ENCODE data around the gene ACSM5.
"Not testable (repeated sequence)": the region's sequence is repeated elsewhere in the genome, so short reads cannot be mapped to it uniquely, and the experiment has no call there.

Gene ACSM5

GRCh38 chr16:20404637-20405036, 4.7 kb upstream of the ACSM5 start, which contains the start of gene PDILT:
Gene PDILT, minus strand, starts transcription at chr16:20404737. Its CDS starts 5,437 bp downstream, at chr16:20399300.
- Histone ChIP-seq H3K27me3 (ENCODE audit: control insufficient read depth, insufficient read depth, low read length) (no peaks in the 10 kb centered on the region), H3K9me3 (ENCODE audit: control insufficient read depth, low read length) (no peaks in the 10 kb centered on the region), H3K4me3 (ENCODE audit: low read length) (no peak within 1 kb of the TSS), H3K9ac (ENCODE audit: low read length) (no peak within 1 kb of the TSS), H3K4me1 (ENCODE audit: control insufficient read depth, insufficient read depth, low read length) (no peaks in the 10 kb centered on the region), H3K36me3 (ENCODE audit: control insufficient read depth, insufficient read depth, low read length) (no peaks in the 10 kb centered on the region)

GRCh38 chr16:20410121-20410723, 888 bp downstream of the ACSM5 start:
- Histone ChIP-seq H3K36me3 (ENCODE audit: control insufficient read depth, insufficient read depth, low read length) (no peaks in the 10 kb centered on the region), H3K4me3 (ENCODE audit: low read length) (no peak overlapping the region), H3K4me1 (ENCODE audit: control insufficient read depth, insufficient read depth, low read length) (no peaks in the 10 kb centered on the region), H3K9me3 (ENCODE audit: control insufficient read depth, low read length) (no peaks in the 10 kb centered on the region), H3K27me3 (ENCODE audit: control insufficient read depth, insufficient read depth, low read length) (no peaks in the 10 kb centered on the region), H3K9ac (ENCODE audit: low read length) (no peak overlapping the region)

- Histone ChIP-seq H3K9ac (ENCODE audit: low read length) (no peak overlapping the region), H3K27me3 (ENCODE audit: control insufficient read depth, insufficient read depth, low read length) (no peaks in the 10 kb centered on the region), H3K36me3 (ENCODE audit: control insufficient read depth, insufficient read depth, low read length) (no peaks in the 10 kb centered on the region), H3K9me3 (ENCODE audit: control insufficient read depth, low read length) (no peaks in the 10 kb centered on the region), H3K4me1 (ENCODE audit: control insufficient read depth, insufficient read depth, low read length) (no peaks in the 10 kb centered on the region), H3K4me3 (ENCODE audit: low read length) (no peak overlapping the region)
Measured at GRCh38 chr16:20411055-20411454, 1.7 kb downstream of the ACSM5 start.

GRCh38 chr16:20415541-20415940, 6.2 kb downstream of the ACSM5 start:
- Histone ChIP-seq H3K4me1 (ENCODE audit: control insufficient read depth, insufficient read depth, low read length) (no peaks in the 10 kb centered on the region), H3K9me3 (ENCODE audit: control insufficient read depth, low read length) (no peaks in the 10 kb centered on the region), H3K9ac (ENCODE audit: low read length) (no peak overlapping the region), H3K36me3 (ENCODE audit: control insufficient read depth, insufficient read depth, low read length) (no peaks in the 10 kb centered on the region), H3K27me3 (ENCODE audit: control insufficient read depth, insufficient read depth, low read length) (no peaks in the 10 kb centered on the region), H3K4me3 (ENCODE audit: low read length) (no peak overlapping the region)

GRCh38 chr16:20419093-20419492, 9.8 kb downstream of the ACSM5 start:
- H3K27me3 ChIP-seq (ENCODE audit: control insufficient read depth, insufficient read depth, low read length); H3K4me1 ChIP-seq (ENCODE audit: control insufficient read depth, insufficient read depth, low read length); H3K4me3 ChIP-seq (ENCODE audit: low read length); H3K36me3 ChIP-seq (ENCODE audit: control insufficient read depth, insufficient read depth, low read length); H3K9me3 ChIP-seq (ENCODE audit: control insufficient read depth, low read length); H3K9ac ChIP-seq (ENCODE audit: low read length): not testable (repeated sequence)

GRCh38 chr16:20421748-20422147, 12.4 kb downstream of the ACSM5 start:
- not testable (repeated sequence) for H3K4me3 ChIP-seq (ENCODE audit: low read length); H3K4me1 ChIP-seq (ENCODE audit: control insufficient read depth, insufficient read depth, low read length); H3K36me3 ChIP-seq (ENCODE audit: control insufficient read depth, insufficient read depth, low read length); H3K9me3 ChIP-seq (ENCODE audit: control insufficient read depth, low read length); H3K27me3 ChIP-seq (ENCODE audit: control insufficient read depth, insufficient read depth, low read length); H3K9ac ChIP-seq (ENCODE audit: low read length)

GRCh38 chr16:20423772-20424128, 14.4 kb downstream of the ACSM5 start:
- not testable (repeated sequence) for H3K9ac ChIP-seq (ENCODE audit: low read length); H3K4me1 ChIP-seq (ENCODE audit: control insufficient read depth, insufficient read depth, low read length); H3K36me3 ChIP-seq (ENCODE audit: control insufficient read depth, insufficient read depth, low read length); H3K4me3 ChIP-seq (ENCODE audit: low read length); H3K27me3 ChIP-seq (ENCODE audit: control insufficient read depth, insufficient read depth, low read length); H3K9me3 ChIP-seq (ENCODE audit: control insufficient read depth, low read length)

GRCh38 chr16:20424129-20424866, 15.0 kb downstream of the ACSM5 start:
- H3K9me3 ChIP-seq (ENCODE audit: control insufficient read depth, low read length) = no peaks in the 10 kb centered on the region
- no peaks in the 10 kb centered on the region for H3K4me1 ChIP-seq (ENCODE audit: control insufficient read depth, insufficient read depth, low read length)
- no peak overlapping the region for H3K4me3 ChIP-seq (ENCODE audit: low read length)
- no peaks in the 10 kb centered on the region for H3K36me3 ChIP-seq (ENCODE audit: control insufficient read depth, insufficient read depth, low read length)
- no peaks in the 10 kb centered on the region for H3K27me3 ChIP-seq (ENCODE audit: control insufficient read depth, insufficient read depth, low read length)
- no peak overlapping the region for H3K9ac ChIP-seq (ENCODE audit: low read length)

- not testable (repeated sequence) for H3K36me3 ChIP-seq (ENCODE audit: control insufficient read depth, insufficient read depth, low read length); H3K9ac ChIP-seq (ENCODE audit: low read length)
Measured at GRCh38 chr16:20427401-20427797, 18.1 kb downstream of the ACSM5 start.

GRCh38 chr16:20429499-20429898, 20.2 kb downstream of the ACSM5 start:
- not testable (repeated sequence) for H3K4me1 ChIP-seq (ENCODE audit: control insufficient read depth, insufficient read depth, low read length); H3K9ac ChIP-seq (ENCODE audit: low read length); H3K36me3 ChIP-seq (ENCODE audit: control insufficient read depth, insufficient read depth, low read length); H3K4me3 ChIP-seq (ENCODE audit: low read length); H3K27me3 ChIP-seq (ENCODE audit: control insufficient read depth, insufficient read depth, low read length); H3K9me3 ChIP-seq (ENCODE audit: control insufficient read depth, low read length)

More at GRCh38 chr16:20427401-20427797, 18.1 kb downstream of the ACSM5 start:
- not testable (repeated sequence) for H3K9me3 ChIP-seq (ENCODE audit: control insufficient read depth, low read length); H3K4me1 ChIP-seq (ENCODE audit: control insufficient read depth, insufficient read depth, low read length); H3K4me3 ChIP-seq (ENCODE audit: low read length); H3K27me3 ChIP-seq (ENCODE audit: control insufficient read depth, insufficient read depth, low read length)

GRCh38 chr16:20430480-20430879, 21.1 kb downstream of the ACSM5 start:
- not testable (repeated sequence) for H3K9me3 ChIP-seq (ENCODE audit: control insufficient read depth, low read length); H3K27me3 ChIP-seq (ENCODE audit: control insufficient read depth, insufficient read depth, low read length); H3K36me3 ChIP-seq (ENCODE audit: control insufficient read depth, insufficient read depth, low read length); H3K4me3 ChIP-seq (ENCODE audit: low read length); H3K4me1 ChIP-seq (ENCODE audit: control insufficient read depth, insufficient read depth, low read length); H3K9ac ChIP-seq (ENCODE audit: low read length)

- H3K9me3 ChIP-seq (ENCODE audit: control insufficient read depth, low read length) = no peaks in the 10 kb centered on the region
- H3K27me3 ChIP-seq (ENCODE audit: control insufficient read depth, insufficient read depth, low read length) = no peaks in the 10 kb centered on the region
- H3K9ac ChIP-seq (ENCODE audit: low read length) = no peak overlapping the region
- H3K4me1 ChIP-seq (ENCODE audit: control insufficient read depth, insufficient read depth, low read length) = no peaks in the 10 kb centered on the region
- H3K36me3 ChIP-seq (ENCODE audit: control insufficient read depth, insufficient read depth, low read length) = no peaks in the 10 kb centered on the region
- no peak overlapping the region for H3K4me3 ChIP-seq (ENCODE audit: low read length)
Measured at GRCh38 chr16:20430948-20431347, 21.6 kb downstream of the ACSM5 start.

GRCh38 chr16:20438950-20439349, 29.6 kb downstream of the ACSM5 start:
- H3K4me3 ChIP-seq (ENCODE audit: low read length) = not testable (repeated sequence)

More at GRCh38 chr16:20438950-20439349, 29.6 kb downstream of the ACSM5 start:
- not testable (repeated sequence) for H3K9me3 ChIP-seq (ENCODE audit: control insufficient read depth, low read length); H3K27me3 ChIP-seq (ENCODE audit: control insufficient read depth, insufficient read depth, low read length); H3K36me3 ChIP-seq (ENCODE audit: control insufficient read depth, insufficient read depth, low read length); H3K9ac ChIP-seq (ENCODE audit: low read length); H3K4me1 ChIP-seq (ENCODE audit: control insufficient read depth, insufficient read depth, low read length)
